Measurements from ENCODE around the gene PRKCA.
"Not testable (repeated sequence)": the region's sequence is repeated elsewhere in the genome, so short reads cannot be mapped to it uniquely, and the experiment has no call there.

Gene PRKCA

GRCh38 chr17:66353937-66354401 is 51.6 kb downstream of the PRKCA start:
- DNase-seq (ENCODE audit: low read depth): peak; percentile 45

- DNase-seq (ENCODE audit: low read depth): no peak
Observed at GRCh38 chr17:66354472-66354871, 52.1 kb downstream of the PRKCA start.

- DNase-seq (ENCODE audit: low read depth): peak; percentile 36
Observed at GRCh38 chr17:66354981-66355380, 52.6 kb downstream of the PRKCA start.

GRCh38 chr17:66355510-66355909 is 53.1 kb downstream of the PRKCA start:
- no peak for DNase-seq (ENCODE audit: low read depth)

GRCh38 chr17:66357037-66357436 is 54.6 kb downstream of the PRKCA start:
- no peak for DNase-seq (ENCODE audit: low read depth)

GRCh38 chr17:66359351-66359750 is 56.9 kb downstream of the PRKCA start:
- DNase-seq (ENCODE audit: low read depth): no peak

- not testable (repeated sequence) for DNase-seq (ENCODE audit: low read depth)
Observed at GRCh38 chr17:66360961-66361565, 58.6 kb downstream of the PRKCA start.

GRCh38 chr17:66364508-66364907 is 62.1 kb downstream of the PRKCA start:
- DNase-seq (ENCODE audit: low read depth): no peak

GRCh38 chr17:66364990-66365490 is 62.6 kb downstream of the PRKCA start:
- no peak for DNase-seq (ENCODE audit: low read depth)

- no peak for DNase-seq (ENCODE audit: low read depth)
Observed at GRCh38 chr17:66365903-66366302, 63.5 kb downstream of the PRKCA start.

- no peak for DNase-seq (ENCODE audit: low read depth)
Observed at GRCh38 chr17:66367107-66367506, 64.7 kb downstream of the PRKCA start.

- DNase-seq (ENCODE audit: low read depth): no peak
Observed at GRCh38 chr17:66369830-66370229, 67.4 kb downstream of the PRKCA start.

GRCh38 chr17:66371561-66371960 is 69.1 kb downstream of the PRKCA start:
- DNase-seq (ENCODE audit: low read depth): no peak

GRCh38 chr17:66372182-66372581 is 69.8 kb downstream of the PRKCA start:
- DNase-seq (ENCODE audit: low read depth): no peak

- DNase-seq (ENCODE audit: low read depth): no peak
Observed at GRCh38 chr17:66373079-66373478, 70.7 kb downstream of the PRKCA start.

GRCh38 chr17:66373944-66374817 is 71.8 kb downstream of the PRKCA start:
- no peak for DNase-seq (ENCODE audit: low read depth)

- no peak for DNase-seq (ENCODE audit: low read depth)
Observed at GRCh38 chr17:66375121-66375520, 72.7 kb downstream of the PRKCA start.

GRCh38 chr17:66378296-66378695 is 75.9 kb downstream of the PRKCA start:
- no peak for DNase-seq (ENCODE audit: low read depth)

GRCh38 chr17:66379544-66379943 is 77.1 kb downstream of the PRKCA start:
- no peak for DNase-seq (ENCODE audit: low read depth)

- DNase-seq (ENCODE audit: low read depth): no peak
Observed at GRCh38 chr17:66379996-66380395, 77.6 kb downstream of the PRKCA start.

GRCh38 chr17:66381701-66382362 is 79.4 kb downstream of the PRKCA start:
- DNase-seq (ENCODE audit: low read depth): no peak

- DNase-seq (ENCODE audit: low read depth): peak; percentile 67
Observed at GRCh38 chr17:66383333-66383732, 80.9 kb downstream of the PRKCA start.
